GM12891 (cell line): ENCODE results near the gene PLCL1.

Experiments used
- DNase-seq: peaks from one replicate; pipeline ENCODE4 v3.0.0; 2011; ENCODE audit warnings: low spot score; ENCODE audit not compliant: insufficient read length
- FAIRE-seq: peaks from 2 replicates; lab custom pipeline; 2011; peaks lifted over from hg19 to GRCh38; lab: Jason Lieb, UNC
- PAX5 ChIP-seq: IDR thresholded peaks from 2 replicates; pipeline ENCODE4 v1.6.1; 2011; ENCODE audit warnings: low read length, moderate library complexity, mild to moderate bottlenecking; ENCODE audit not compliant: insufficient read depth, severe bottlenecking
- POLR2A ChIP-seq: IDR thresholded peaks from 2 replicates; pipeline ENCODE4 v1.6.1; 2011; ENCODE audit warnings: low read depth, low read length, control low read depth
- POLR2AphosphoS5 ChIP-seq: IDR thresholded peaks from 2 replicates; pipeline ENCODE4 v1.6.1; 2011; ENCODE audit warnings: low read depth, low read length, control low read depth
- POU2F2 ChIP-seq: IDR thresholded peaks from 2 replicates; pipeline ENCODE4 v1.6.1; 2011; ENCODE audit warnings: low read depth, mild to moderate bottlenecking, control low read depth, low read length, moderate library complexity
- SPI1 ChIP-seq: IDR thresholded peaks from 2 replicates; pipeline ENCODE4 v1.6.1; 2011; ENCODE audit warnings: low read depth, low read length, control low read depth
- TAF1 ChIP-seq: IDR thresholded peaks from 2 replicates; pipeline ENCODE4 v1.6.1; 2011; ENCODE audit warnings: low read depth, low read length, control low read depth

Gene PLCL1

DNA sequence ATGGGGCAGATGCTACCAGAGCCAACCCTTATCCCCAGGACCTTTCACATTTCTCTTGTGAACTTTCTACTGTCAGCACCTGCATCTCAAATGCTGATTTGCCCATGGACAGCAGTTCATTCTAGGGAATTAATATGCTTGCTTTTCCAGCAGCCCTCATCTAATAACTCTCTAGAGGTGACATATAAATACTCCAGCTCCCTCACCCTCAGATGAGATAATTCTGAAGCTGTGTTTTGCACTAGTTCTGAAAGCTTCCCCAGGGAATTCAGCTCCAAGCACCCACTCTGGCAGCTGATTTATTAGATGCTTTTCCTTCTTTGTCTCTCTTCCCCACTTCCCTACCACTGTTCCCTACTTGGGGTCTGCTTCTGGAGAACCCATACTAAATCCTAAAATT is 62.1 kb downstream of the PLCL1 start:
- no peak for TF ChIP-seq SPI1
- no peak for TF ChIP-seq TAF1
- no peak for TF ChIP-seq PAX5
- TF ChIP-seq POU2F2 = no peak
- FAIRE-seq = no peak
- no peak for DNase-seq

DNA sequence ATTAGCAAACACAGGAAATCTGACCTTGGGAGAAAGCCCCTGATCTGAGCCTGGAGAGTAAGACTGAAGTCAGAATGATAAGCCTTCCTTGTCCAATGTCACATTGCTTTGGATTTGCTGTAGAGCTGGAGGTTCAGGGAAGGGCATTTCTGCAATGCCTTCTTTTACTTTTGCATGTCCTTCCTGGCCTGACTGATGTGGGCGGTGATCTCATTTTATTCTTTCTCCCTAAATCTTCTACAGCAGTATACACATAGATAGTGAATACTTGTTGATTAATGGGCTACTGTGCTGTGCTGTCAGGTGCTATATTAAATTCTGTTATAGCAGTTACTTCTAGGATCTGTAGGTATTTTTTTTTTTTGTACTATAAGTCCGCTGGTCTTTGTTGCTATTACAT is 62.6 kb downstream of the PLCL1 start:
- no peak for DNase-seq
- no peak for FAIRE-seq
- no peak for TF ChIP-seq POLR2A
- no peak for TF ChIP-seq POU2F2
- TF ChIP-seq POLR2AphosphoS5 = no peak
- TF ChIP-seq SPI1 = no peak
- TF ChIP-seq PAX5 = no peak
- TF ChIP-seq TAF1 = no peak

DNA sequence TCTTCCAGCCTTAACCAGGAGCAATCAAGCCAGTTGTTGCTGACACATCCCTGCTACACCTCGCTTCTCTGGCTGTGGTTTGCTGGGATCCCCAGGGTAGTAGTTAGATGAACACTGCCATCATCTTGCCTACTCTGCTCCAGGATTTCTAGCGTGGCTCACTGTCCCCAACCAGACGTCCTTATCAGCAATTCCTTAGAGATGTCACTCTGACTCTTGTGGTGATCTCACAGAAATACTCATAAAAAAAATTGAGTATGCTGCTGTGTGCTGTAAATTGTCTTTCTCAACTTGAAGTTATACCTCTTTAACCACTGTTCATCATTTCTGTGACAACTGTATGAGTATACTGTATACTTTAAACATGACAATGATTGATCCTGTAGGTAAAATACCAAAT is 63.2 kb downstream of the PLCL1 start:
- TF ChIP-seq PAX5 = no peak
- no peak for TF ChIP-seq POU2F2
- TF ChIP-seq TAF1 = no peak
- no peak for TF ChIP-seq SPI1
- no peak for TF ChIP-seq POLR2A
- TF ChIP-seq POLR2AphosphoS5 = no peak
- DNase-seq (no peak), FAIRE-seq (no peak)

DNA sequence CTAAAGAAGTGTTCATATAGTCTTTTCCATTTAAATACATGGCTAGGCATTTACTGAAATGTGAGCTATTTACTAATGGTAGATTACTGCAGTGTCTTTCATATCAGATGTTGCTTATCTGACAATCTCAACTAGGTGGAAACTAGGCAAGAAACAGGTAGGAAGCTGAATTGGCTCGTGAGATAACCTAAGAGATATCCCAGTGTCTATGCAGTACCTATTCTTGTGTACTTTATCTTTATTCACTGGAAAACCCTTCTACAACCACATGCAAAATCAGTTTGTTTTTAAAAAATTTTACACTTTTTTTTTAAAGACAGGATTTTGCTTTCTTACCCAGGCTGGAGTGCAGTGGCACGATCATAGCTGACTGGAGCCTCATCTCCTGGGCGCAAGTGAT is 63.8 kb downstream of the PLCL1 start:
- no peak for DNase-seq
- TF ChIP-seq POLR2AphosphoS5 (no peak), POLR2A (no peak), SPI1 (no peak)
- FAIRE-seq = no peak

DNA sequence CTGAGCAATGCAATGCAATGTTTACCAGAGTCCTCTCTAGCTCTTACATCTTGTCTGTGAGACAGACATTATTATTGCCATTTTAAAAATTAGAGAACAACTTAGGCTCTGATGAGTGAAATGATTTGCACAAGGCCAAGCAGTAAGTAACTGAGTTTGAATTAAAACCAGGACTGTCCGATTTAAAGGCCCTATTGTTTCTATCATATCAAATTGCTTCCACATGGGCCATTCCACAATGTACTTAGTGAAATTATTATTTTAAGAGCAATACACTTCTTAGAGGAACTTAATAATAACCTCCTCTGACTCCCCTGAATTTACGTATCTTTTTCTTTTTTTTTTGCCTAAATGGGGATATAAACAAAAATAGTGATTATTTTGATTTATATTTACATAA is 64.6 kb downstream of the PLCL1 start:
- FAIRE-seq (no peak), DNase-seq (no peak)
- TF ChIP-seq SPI1 (no peak), TAF1 (no peak), POLR2A (no peak), POLR2AphosphoS5 (no peak), POU2F2 (no peak), PAX5 (no peak)

DNA sequence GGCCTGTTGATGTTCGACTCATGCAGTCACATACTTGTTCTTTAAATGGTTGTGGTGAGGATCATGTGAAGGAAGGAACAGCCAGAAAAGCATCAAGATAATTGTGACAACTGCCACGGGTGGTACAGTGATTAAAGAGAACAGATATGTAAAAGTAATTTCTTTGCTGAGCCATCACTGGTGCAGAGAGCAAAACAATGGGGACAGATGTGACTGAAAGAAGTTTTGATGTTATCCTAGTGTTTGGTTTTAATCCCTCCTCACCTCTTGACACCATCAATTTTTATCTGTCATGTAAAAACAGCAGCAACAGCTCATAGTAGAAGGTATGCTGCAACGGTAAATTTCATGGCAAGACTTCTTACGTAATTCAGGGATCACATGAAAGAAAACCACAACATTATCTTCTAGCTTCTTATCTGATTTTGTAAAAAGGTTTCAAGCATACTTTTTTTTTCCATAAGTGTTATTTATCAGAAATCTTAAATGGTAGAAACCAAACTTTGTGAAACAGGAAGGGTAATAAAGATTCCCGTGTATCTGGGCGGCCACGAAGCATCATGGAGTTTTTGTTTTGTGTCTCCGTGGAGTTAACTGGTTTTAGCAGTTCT is 65.2 kb downstream of the PLCL1 start:
- FAIRE-seq (peak; percentile 23), DNase-seq (no peak)
- TF ChIP-seq PAX5 = no peak
- TF ChIP-seq TAF1 = no peak
- TF ChIP-seq SPI1 = no peak
- TF ChIP-seq POLR2A = no peak
- TF ChIP-seq POLR2AphosphoS5 = no peak
- no peak for TF ChIP-seq POU2F2

DNA sequence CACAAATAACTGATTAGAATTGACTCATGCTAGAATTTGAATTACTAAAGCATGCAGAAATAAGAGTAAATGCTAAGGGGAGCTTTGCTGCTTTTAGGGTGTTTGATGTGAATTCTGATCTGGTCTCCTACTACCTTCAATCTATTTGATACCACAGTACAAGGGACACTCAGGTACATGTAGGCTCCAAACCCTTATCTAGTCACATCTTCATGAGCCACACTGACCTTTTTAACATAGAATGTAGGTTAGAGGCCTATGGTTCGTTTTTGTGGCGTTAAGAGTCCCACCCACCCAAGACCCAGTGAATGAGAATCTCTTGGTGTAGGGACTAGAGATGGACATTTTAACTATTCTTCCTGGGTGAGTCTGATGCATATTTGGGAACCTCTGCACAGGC is 65.7 kb downstream of the PLCL1 start:
- TF ChIP-seq POU2F2 = no peak
- no peak for TF ChIP-seq PAX5
- TF ChIP-seq TAF1 = no peak
- TF ChIP-seq SPI1 = no peak
- no peak for TF ChIP-seq POLR2AphosphoS5
- no peak for TF ChIP-seq POLR2A
- FAIRE-seq (no peak), DNase-seq (no peak)

DNA sequence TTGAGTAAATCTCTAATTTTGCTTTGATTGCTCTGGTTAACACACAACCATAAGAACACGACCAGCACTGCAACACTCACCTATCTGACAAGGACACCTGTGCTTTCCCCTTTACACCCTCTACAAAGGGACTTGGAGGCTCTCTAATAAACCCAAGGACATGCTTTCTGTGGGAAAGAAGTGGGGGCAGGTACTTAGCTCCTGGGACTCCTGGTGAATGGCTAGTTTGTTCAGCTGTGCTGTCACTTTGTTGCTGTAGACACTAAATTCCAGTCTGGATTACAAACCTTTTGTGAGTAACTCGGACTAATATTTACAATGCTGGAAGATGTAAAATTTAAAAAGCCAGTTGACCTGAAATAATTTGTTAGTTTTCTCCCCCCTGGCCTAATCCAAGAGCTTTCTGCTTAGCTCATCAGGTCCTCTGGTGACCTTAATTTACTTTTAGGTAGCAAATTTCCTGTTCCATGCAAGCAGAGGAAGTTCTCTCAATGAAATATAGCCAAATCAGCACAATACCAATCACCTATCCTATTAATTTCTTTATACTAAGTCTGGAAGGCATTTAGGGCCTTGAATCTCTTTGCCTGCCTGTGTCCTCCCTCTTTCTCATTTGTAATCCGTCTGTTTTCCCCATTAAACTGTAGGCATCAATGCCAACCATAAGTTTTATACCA is 67.5 kb downstream of the PLCL1 start:
- TF ChIP-seq PAX5 = no peak
- no peak for TF ChIP-seq POLR2A
- TF ChIP-seq POU2F2 = no peak
- no peak for TF ChIP-seq TAF1
- no peak for TF ChIP-seq POLR2AphosphoS5
- TF ChIP-seq SPI1 = no peak
- no peak for FAIRE-seq
- DNase-seq = no peak

DNA sequence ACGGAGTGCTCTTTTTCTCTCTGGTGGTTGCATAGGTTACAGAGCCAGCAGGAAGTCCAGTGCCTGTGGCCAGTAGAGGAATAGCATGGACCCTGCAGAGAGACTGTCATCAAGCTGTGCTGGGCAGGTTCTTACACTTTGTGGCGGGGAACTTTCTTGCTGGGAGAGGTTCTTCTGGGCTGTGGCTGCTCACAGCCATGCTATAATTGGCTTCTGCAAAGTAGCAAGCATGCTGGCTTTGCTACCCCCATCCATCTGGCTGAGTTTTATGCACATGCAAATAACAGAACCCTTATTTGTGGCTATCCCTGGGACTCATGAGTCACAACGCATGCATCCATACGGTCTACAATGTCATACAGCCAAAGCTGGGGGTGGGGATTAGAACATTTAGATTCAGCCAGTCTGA is 68.9 kb downstream of the PLCL1 start:
- FAIRE-seq = no peak
- TF ChIP-seq PAX5 (no peak), POLR2AphosphoS5 (no peak), SPI1 (no peak), POLR2A (no peak), TAF1 (no peak), POU2F2 (no peak)
- no peak for DNase-seq

DNA sequence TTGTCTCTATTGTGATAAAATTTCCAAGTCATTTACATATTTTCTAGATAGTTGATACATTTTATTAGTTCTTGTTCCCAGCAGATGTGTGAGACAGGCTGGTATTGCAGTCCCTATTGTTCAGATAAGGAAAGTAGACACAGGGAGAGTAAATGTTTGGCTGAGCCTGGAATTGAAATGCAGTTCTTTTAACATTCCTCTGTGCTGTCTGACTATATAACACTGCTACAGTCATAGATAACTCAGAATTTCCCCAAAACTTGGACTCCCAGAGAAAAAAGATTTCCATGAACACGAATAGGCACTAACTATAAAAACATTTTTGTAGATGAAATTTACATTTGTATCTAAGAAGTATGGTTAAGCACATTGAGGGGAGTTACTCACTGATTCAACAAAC is 71.4 kb downstream of the PLCL1 start:
- TF ChIP-seq POLR2A = no peak
- TF ChIP-seq POLR2AphosphoS5 = no peak
- TF ChIP-seq TAF1 = no peak
- no peak for TF ChIP-seq SPI1
- TF ChIP-seq POU2F2 = no peak
- no peak for TF ChIP-seq PAX5
- DNase-seq (no peak), FAIRE-seq (no peak)
